ENCODE measurements around the gene ERFE.

DNA sequence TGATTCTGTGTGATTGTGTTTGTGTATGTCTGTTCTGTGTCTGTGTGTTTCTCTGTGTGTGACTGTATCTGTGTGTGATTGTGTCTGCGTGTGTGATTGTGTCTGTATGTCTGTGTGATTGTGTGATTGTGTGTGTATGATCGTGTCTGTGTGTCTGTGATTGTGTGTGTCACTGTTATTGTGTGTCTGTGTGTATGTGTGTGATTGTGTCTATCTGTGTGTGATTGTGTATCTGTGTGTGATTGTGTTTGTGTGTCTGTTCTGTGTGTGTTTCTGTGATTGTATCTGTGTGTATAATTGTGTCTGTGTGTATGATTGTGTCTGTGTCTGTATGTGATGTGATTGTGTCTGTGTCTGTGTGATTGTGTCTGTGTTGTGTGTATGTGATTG lies 32.0 kb upstream of the ERFE start:
- TF ChIP-seq, protein P1, sequence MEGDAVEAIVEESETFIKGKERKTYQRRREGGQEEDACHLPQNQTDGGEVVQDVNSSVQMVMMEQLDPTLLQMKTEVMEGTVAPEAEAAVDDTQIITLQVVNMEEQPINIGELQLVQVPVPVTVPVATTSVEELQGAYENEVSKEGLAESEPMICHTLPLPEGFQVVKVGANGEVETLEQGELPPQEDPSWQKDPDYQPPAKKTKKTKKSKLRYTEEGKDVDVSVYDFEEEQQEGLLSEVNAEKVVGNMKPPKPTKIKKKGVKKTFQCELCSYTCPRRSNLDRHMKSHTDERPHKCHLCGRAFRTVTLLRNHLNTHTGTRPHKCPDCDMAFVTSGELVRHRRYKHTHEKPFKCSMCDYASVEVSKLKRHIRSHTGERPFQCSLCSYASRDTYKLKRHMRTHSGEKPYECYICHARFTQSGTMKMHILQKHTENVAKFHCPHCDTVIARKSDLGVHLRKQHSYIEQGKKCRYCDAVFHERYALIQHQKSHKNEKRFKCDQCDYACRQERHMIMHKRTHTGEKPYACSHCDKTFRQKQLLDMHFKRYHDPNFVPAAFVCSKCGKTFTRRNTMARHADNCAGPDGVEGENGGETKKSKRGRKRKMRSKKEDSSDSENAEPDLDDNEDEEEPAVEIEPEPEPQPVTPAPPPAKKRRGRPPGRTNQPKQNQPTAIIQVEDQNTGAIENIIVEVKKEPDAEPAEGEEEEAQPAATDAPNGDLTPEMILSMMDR (IDR thresholded peaks at IDR 0.05 in 4 of 5, conservative IDR thresholded peaks at IDR 0.05 in 1 of 5), result no peak
- TF ChIP-seq POLR2A (IDR thresholded peaks at IDR 0.05), result no peak

Data from gastrocnemius medialis (tissue), 4 donors.